D721Med (cell line): ENCODE results near the gene STIM1.

Experiments used
- DNase-seq: peaks from one replicate; pipeline ENCODE4 v3.0.0; 2011; ENCODE audit warnings: low spot score; ENCODE audit not compliant: insufficient read length
- FAIRE-seq: peaks from 2 replicates; lab custom pipeline; 2011; peaks lifted over from hg19 to GRCh38; lab: Jason Lieb, UNC
- TF ChIP-seq, protein P1 (sequence below): IDR thresholded peaks from 2 replicates; pipeline ENCODE4 v1.5.1; 2012; ENCODE audit warnings: mild to moderate bottlenecking, control low read depth; ENCODE audit not compliant: insufficient read depth; ENCODE audit errors: missing control alignments

The STIM1 gene

DNA sequence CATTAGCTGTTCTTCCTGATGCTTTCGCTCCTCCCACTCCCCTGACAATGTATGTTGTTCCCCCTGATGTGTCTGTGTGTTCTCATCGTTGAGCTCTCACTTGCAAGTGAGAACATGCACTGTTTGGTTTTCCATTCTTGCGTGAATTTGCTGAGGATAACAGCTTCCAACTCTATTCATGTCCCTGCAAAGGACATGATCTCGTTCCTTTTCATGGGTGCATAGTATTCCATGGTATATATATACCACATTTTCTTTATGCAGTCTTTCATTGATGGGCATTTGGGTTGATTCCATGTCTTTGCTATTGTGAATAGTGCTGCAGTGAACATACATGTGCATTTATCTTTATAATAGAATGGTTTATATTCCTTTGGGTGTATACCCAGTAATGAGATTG is 180.5 kb downstream of the STIM1 start:
- no peak for FAIRE-seq
- TF ChIP-seq, protein P1, sequence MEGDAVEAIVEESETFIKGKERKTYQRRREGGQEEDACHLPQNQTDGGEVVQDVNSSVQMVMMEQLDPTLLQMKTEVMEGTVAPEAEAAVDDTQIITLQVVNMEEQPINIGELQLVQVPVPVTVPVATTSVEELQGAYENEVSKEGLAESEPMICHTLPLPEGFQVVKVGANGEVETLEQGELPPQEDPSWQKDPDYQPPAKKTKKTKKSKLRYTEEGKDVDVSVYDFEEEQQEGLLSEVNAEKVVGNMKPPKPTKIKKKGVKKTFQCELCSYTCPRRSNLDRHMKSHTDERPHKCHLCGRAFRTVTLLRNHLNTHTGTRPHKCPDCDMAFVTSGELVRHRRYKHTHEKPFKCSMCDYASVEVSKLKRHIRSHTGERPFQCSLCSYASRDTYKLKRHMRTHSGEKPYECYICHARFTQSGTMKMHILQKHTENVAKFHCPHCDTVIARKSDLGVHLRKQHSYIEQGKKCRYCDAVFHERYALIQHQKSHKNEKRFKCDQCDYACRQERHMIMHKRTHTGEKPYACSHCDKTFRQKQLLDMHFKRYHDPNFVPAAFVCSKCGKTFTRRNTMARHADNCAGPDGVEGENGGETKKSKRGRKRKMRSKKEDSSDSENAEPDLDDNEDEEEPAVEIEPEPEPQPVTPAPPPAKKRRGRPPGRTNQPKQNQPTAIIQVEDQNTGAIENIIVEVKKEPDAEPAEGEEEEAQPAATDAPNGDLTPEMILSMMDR = no peak
- no peak for DNase-seq

DNA sequence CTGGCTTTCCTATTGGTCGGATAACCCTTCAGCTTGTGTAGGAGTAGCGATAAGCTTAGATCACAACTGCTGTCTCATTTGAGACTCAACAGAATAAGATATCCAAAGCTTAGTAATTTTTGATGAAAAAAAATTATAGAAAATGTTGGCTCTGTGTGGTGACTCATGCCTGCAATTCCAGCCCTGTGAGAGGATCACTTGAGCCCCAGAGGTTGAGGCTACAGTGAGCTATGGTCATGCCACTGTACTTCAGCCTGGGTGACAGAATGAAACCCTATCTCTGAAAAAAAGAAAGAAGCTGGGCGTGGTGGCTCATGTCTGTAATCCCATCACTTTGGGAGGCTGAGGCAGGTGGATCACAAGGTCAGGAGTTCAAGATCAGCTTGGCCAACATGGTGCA is 183.5 kb downstream of the STIM1 start:
- TF ChIP-seq, protein P1 = no peak
- FAIRE-seq (no peak), DNase-seq (no peak)

DNA sequence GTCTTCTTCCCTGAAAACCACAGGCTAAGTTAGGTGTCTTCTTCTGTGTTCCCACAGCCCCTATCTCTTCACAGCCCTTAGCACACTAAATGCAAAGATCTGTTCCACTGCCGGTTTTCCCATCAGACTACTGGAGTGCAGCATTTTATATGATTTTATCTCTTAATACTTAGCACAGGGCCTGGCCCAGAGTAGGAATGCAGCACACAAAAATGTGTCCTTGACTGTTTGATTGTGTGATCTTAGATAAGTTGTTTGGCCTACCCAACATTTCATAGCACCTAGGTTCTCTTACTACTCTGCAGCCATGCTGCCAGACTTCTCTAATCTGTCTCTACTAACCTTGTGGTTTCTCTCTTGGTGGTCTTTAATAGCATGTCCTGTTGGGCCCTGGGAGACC is 185.0 kb downstream of the STIM1 start:
- no peak for DNase-seq
- FAIRE-seq = no peak
- TF ChIP-seq, protein P1 = no peak

DNA sequence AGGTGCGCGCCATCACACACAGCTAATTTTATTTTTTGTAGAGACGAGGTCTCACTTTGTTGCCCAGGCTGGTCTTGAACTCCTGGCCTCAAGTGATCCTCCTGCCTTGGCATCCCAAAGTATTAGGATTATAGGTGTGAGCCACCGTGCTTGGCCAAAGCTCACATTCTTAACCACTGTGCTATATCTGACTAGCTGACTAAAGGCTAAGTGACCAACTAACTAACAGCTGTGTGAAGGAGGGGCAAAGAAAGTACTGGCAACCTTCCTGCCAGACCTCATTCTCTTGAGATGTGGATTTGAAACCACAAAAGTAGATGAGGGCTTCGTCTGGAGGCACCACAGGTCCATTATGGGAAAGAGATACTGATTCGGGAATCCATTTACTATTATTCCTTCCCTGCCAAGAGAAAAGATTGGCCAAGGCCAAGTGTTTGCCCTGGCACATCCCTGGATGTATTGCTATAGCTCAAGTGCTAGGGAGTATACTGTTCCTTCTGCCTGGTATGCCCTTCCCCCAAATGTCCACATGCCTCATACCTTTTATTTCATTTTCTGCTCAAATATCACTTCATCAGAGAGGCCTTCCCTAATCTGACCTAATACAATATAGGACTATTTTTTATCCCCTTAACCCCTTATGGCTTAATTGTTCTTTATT is 186.4 kb downstream of the STIM1 start:
- FAIRE-seq (no peak), DNase-seq (no peak)
- TF ChIP-seq, protein P1 = no peak

DNA sequence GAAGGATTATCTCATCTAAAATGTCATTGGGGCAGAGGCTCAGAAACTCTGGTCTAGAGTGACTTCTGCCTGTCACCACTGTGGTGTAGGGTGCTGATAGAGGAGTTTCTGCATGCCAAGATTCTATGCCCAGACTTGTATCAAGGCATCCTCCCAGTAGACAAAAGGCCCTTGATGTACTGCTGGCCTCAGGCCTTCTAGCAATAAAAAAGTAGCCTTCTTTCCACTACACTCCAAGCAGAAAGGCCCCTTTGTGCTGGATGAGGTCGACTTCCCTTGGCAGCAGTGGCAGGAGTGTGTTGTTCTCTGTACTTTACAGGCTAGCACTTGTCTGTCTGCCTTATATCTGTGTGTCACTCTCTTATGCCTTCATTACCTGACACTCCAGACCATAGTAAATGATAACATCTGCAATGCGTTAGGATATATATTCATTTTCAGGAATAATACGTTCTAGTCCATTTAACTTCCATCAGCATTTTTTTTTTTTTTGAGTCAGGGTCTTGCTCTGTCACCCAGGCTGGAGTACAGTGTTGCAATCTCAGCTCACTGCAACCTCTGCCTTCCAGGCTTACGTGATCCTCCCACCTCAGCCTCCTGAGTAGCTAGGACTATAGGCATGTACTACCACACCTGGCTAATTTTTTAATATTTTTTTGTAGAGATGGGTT is 189.6 kb downstream of the STIM1 start:
- FAIRE-seq (no peak), DNase-seq (no peak)
- TF ChIP-seq, protein P1 = no peak

DNA sequence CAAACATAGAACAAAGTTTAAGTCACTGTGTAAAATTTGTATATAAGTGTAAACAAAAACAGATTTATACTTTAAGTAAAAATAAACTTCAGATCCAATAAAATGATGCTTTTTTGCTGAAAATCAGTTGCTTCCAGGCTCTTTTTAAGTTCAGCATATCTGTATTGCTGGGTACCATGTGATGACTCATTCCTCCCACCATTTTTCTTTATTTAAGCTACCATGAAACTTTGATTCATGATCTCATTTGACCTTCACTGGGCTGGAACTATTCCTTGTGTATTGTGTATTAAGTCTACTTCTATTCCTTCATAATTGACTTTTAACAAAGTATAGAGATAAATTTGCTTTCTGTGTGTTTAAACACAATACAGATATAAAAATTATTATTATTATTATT is 192.9 kb downstream of the STIM1 start:
- DNase-seq = no peak

More for the DNA sequence above, 192.9 kb downstream of the STIM1 start:
- TF ChIP-seq, protein P1 = no peak
- no peak for FAIRE-seq
